Natural killer cell (primary cell): ENCODE measurements around the gene MEF2A. TPM values are rescaled to one million over a fixed set of nuclear protein-coding genes. Genes with fewer than 3 reads are reported as not detected.

Experiments
- ATAC-seq, 3 donors: fragments of 150-1000 bp in 2 of 3; fragments of 200-7000 bp in 1 of 3; cut with Tn5 transposase; 1 replicate in 1 of 3; 2 replicates in 2 of 3; pipeline ENCODE4 v1.10.0; 2021; ENCODE audit warnings: mild to moderate bottlenecking in 2 of 3, moderate library complexity in 2 of 3
- DNase-seq, 2 donors: peaks; one replicate each; pipeline versions ENCODE4 v3.0.0 to v3.0.0-alpha.2; 2013 to 2021; ENCODE audit warnings: mixed read lengths in 1 of 2
- H3K27ac ChIP-seq: one replicate; pipeline ENCODE4 v1.5.1; 2013; ENCODE audit warnings: mild to moderate bottlenecking, low read length
- H3K27me3 ChIP-seq: one replicate; pipeline ENCODE4 v1.6.1; 2013; ENCODE audit warnings: low read length; ENCODE audit not compliant: control insufficient read depth, insufficient read depth
- H3K36me3 ChIP-seq: one replicate; pipeline ENCODE4 v1.6.1; 2013; ENCODE audit warnings: low read length; ENCODE audit not compliant: control insufficient read depth, insufficient read depth
- H3K4me1 ChIP-seq: one replicate; pipeline ENCODE4 v1.6.1; 2013; ENCODE audit warnings: low read length; ENCODE audit not compliant: control insufficient read depth, insufficient read depth
- H3K4me3 ChIP-seq: one replicate; pipeline ENCODE4 v1.5.1; 2013; ENCODE audit warnings: low read length
- H3K9me3 ChIP-seq: one replicate; pipeline ENCODE4 v1.6.1; 2013; ENCODE audit warnings: low read length; ENCODE audit not compliant: control insufficient read depth, insufficient read depth
- H3K27ac Mint-ChIP-seq, 2 donors: one replicate each; pipeline ENCODE4 v1.8.0; 2022; ENCODE audit warnings: mild to moderate bottlenecking in 2 of 2, mixed read lengths in 2 of 2, moderate library complexity in 1 of 2
- H3K27me3 Mint-ChIP-seq, 2 donors: one replicate each; pipeline ENCODE4 v1.8.0; 2022; ENCODE audit warnings: low read depth in 2 of 2, mixed read lengths in 2 of 2
- H3K36me3 Mint-ChIP-seq: one replicate; pipeline ENCODE4 v1.8.0; 2022; ENCODE audit warnings: mixed read lengths
- H3K4me1 Mint-ChIP-seq, 2 donors: one replicate each; pipeline ENCODE4 v1.8.0; 2022; ENCODE audit warnings: mixed read lengths in 2 of 2
- H3K4me3 Mint-ChIP-seq: one replicate; pipeline ENCODE4 v1.8.0; 2022; ENCODE audit warnings: mild to moderate bottlenecking, moderate library complexity, mixed read lengths
- H3K9me3 Mint-ChIP-seq, 2 donors: one replicate each; pipeline ENCODE4 v1.8.0; 2022; ENCODE audit warnings: mixed read lengths in 2 of 2
- CTCF ChIP-seq: fragments of 200-600 bp; IDR thresholded peaks from one replicate; pipeline ENCODE4 v1.8.0; 2022; ENCODE audit warnings: antibody characterized with exemption
- WGBS: methylation state at CpG from one replicate; pipeline ENCODE4 v1.1.7; 2013; ENCODE audit warnings: missing lambda C conversion rate; ENCODE audit not compliant: insufficient coverage; 5-methylcytosine and 5-hydroxymethylcytosine counted together
- intact Hi-C: fragments of 100-400 bp; cut with micrococcal nuclease; formaldehyde crosslinking; loops from one replicate; pipeline ENCODE4 v1.14.2; 2022
- total RNA-seq, 4 donors: library from RNA; stranded (reverse); fragments of 120-200 nt in 1 of 4; gene quantifications; one replicate each; pipeline versions ENCODE4 v1.2.3 to v1.2.4, GENCODE V29; 2013 to 2022

The MEF2A gene
- total RNA-seq, 3 donors from 2014 or later (not counting 1 experiment from before 2014, with no cell fraction given), result 31.1 to 33.9 (median 33.6) TPM

GRCh38 chr15:99706557-99707303 is 140.9 kb downstream of the MEF2A start:
- 55% methylated on average over 7 of the region's 10 CpGs for WGBS
- H3K4me1 Mint-ChIP-seq, result peaks cover 7 to 10% of the 10 kb centered on the region in 2 donors
- DNase-seq (peak in 1 of 2 donors; percentile 64), ATAC-seq (no peak)
- H3K36me3 ChIP-seq, result peaks cover 16% of the 10 kb centered on the region
- no peaks in the 10 kb centered on the region for H3K36me3 Mint-ChIP-seq
- no peak overlapping the region for H3K27ac Mint-ChIP-seq
- H3K27me3 Mint-ChIP-seq, result no peaks in the 10 kb centered on the region
- H3K9me3 ChIP-seq, result no peaks in the 10 kb centered on the region
- no peak overlapping the region for H3K4me3 ChIP-seq
- no peak overlapping the region for H3K4me3 Mint-ChIP-seq
- no peak overlapping the region for H3K27ac ChIP-seq
- H3K9me3 Mint-ChIP-seq, result no peaks in the 10 kb centered on the region
- TF ChIP-seq CTCF, result no peak
- intact Hi-C loops, result no loop called here
- H3K4me1 ChIP-seq, result no peaks in the 10 kb centered on the region
- no peaks in the 10 kb centered on the region for H3K27me3 ChIP-seq

GRCh38 chr15:99707473-99708270 is 141.9 kb downstream of the MEF2A start:
- ATAC-seq, result no peak
- H3K9me3 Mint-ChIP-seq, result no peaks in the 10 kb centered on the region
- peak in 1 of 2 donors; percentile 58 for DNase-seq
- H3K27ac Mint-ChIP-seq, result no peak overlapping the region
- Histone ChIP-seq H3K36me3 (peaks cover 25% of the 10 kb centered on the region), H3K27ac (no peak overlapping the region), H3K4me3 (no peak overlapping the region), H3K27me3 (no peaks in the 10 kb centered on the region), H3K9me3 (no peaks in the 10 kb centered on the region), H3K4me1 (no peaks in the 10 kb centered on the region)
- peaks cover 6% of the 10 kb centered on the region for H3K36me3 Mint-ChIP-seq
- 74% methylated on average over 11 of the region's 11 CpGs for WGBS
- no peak for TF ChIP-seq CTCF
- intact Hi-C loops, result no loop called here
- H3K27me3 Mint-ChIP-seq, result no peaks in the 10 kb centered on the region
- peaks cover 14 to 17% of the 10 kb centered on the region in 2 donors for H3K4me1 Mint-ChIP-seq
- H3K4me3 Mint-ChIP-seq, result peak overlapping the region; percentile 9

GRCh38 chr15:99708563-99708962 is 142.8 kb downstream of the MEF2A start:
- no peaks in the 10 kb centered on the region for H3K4me1 ChIP-seq
- 93% methylated on average over 7 of the region's 7 CpGs for WGBS
- no peak for TF ChIP-seq CTCF
- Mint-ChIP-seq H3K4me3 (no peak overlapping the region), H3K27ac (no peak overlapping the region), H3K4me1 (peaks cover 9 to 18% of the 10 kb centered on the region in 2 donors), H3K36me3 (peaks cover 6% of the 10 kb centered on the region), H3K9me3 (no peaks in the 10 kb centered on the region), H3K27me3 (no peaks in the 10 kb centered on the region)
- intact Hi-C loops, result no loop called here
- no peaks in the 10 kb centered on the region for H3K27me3 ChIP-seq
- H3K36me3 ChIP-seq, result peaks cover 31% of the 10 kb centered on the region
- no peak overlapping the region for H3K27ac ChIP-seq
- no peaks in the 10 kb centered on the region for H3K9me3 ChIP-seq
- H3K4me3 ChIP-seq, result no peak overlapping the region
- DNase-seq (no peak), ATAC-seq (no peak)
